Stimulated activated CD4-positive, alpha-beta T cell treated with anti-CD3 and anti-CD28 coated beads, Interleukin-1b, Interleukin-23, amount 100 ng/mL, for 1 hour (primary cell): ENCODE measurements around the gene SETD2.

Experiments used
- DNase-seq, 2 donors: peaks; one replicate each; pipeline ENCODE4 v3.0.0-alpha.2; 2020; ENCODE audit warnings: low read depth in 2 of 2

The SETD2 gene

DNA sequence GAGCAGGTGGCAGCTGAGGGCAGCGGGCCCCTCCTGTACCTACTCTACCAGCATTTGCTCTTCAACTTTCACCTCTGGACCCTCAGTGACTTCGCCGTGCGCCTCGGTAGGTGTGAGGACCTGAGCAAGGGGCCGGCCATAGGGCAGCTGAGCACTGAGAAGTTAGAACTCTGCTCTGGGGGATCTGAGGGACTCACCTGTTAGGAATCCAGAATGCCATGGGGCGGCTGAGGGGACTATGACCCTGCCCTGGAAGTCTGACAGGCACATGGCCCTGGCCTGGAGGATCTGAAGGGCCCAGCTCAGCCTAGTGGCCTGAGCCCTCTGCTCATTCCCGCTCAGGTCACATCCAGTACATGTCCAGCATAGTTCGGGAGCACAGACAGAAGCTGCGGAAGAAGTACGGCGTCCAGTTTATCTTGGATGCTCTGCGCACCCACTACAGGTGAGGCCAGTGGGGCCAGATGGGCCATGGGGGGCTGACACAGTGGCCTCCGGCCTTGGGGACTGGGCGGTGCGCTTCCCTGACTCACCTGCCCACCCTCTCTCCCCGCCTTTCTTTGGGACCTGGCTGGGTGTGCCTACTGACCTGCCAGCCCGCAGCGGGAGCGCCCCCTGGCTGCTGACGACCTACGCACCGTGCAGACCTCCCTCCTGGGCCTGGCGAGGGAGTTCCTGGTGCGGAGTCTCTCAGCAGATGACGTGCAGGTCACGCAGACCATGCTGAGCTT lies 165.6 kb downstream of the SETD2 start:
- peak; percentile 50 to 57 for DNase-seq

DNA sequence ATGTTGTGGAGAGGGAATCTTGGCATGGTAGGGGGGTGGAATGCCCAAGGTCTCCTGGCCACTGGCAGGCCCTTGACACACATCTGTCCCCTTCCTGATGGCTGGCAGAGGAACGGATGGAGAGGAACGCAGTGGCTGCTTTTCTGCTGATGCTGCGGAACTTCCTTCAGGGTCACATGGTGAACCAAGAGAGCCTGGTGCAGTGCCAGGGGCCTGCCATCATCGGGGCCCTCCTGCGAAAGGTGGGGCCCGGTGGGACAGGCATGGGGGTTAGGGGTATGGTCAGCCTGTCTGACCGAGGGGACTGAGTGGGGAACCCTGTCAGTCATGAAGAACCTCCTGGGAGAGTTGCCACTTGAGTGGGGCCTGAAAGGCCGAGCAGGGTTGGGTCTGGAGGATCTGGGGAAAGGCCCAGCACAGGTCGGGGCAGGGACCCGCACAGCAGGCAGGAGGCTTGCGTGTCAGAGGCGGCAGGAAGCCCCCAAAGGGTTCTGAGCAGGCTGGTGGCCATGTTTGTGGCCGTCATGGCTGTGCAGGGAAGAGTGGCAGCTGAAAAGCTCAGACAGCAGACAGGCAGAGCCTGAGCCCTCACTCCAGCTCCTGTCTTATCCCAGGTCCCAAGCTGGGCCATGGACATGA lies 166.3 kb downstream of the SETD2 start:
- DNase-seq, result no peak

GRCh38 chr3:46996689-46997452 lies 167.0 kb downstream of the SETD2 start:
- DNase-seq, result no peak

DNA sequence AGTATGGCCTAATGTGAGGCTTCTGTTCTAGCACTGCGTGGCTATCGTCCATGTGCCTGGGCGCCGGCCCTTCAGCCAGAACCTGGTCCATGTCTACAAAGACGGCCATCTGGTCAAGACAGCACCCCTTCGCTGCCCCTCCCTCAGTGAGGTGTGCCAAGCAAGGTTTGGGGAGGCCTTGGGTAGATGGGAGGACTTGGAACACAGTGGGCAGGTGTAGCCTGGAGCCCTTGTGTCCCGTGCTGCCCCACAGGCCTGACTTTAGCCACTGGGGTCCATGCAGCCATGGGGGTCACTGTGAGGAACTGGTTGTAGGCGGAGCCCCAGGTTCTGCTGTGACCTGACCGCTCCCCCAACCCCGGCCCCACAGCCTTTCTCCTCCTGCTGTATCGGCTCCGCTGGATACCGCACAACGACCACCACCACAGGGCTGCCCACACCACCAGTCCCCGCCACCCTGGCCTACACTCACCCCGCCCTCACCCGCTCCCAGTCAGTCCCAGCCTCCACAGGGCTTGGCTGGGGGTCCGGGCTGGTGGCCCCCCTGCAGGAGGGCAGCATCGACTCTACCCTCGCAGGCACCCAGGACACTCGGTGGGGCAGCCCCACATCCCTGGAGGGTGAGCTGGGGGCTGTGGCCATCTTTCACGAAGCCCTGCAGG lies 167.9 kb downstream of the SETD2 start:
- no peak for DNase-seq

GRCh38 chr3:46994801-46995731 lies 168.8 kb downstream of the SETD2 start:
- DNase-seq, result no peak

DNA sequence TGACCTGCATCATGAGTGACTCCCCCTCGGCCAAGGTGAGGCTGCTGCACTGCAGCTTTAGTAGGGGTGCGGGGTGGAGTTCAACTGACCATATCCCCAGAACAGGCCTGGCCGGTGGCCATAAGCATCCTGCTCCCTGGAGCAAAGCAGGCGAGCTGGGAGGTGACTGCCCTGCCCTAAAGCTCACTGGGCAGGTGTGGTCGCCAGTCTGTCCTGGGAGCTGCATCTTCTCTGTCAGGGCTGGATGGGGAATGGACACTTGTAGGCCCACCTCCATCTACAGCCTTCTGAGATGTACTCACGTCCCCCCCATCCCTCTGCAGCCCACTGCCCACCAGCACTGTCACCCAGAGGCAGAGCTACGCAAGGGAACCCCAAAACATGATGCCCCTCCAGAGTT lies 169.9 kb downstream of the SETD2 start:
- no peak for DNase-seq

GRCh38 chr3:46993292-46993691 lies 170.6 kb downstream of the SETD2 start:
- DNase-seq, result no peak

GRCh38 chr3:46992231-46992630 lies 171.7 kb downstream of the SETD2 start:
- no peak for DNase-seq

GRCh38 chr3:46991406-46992165 lies 172.3 kb downstream of the SETD2 start:
- no peak for DNase-seq

DNA sequence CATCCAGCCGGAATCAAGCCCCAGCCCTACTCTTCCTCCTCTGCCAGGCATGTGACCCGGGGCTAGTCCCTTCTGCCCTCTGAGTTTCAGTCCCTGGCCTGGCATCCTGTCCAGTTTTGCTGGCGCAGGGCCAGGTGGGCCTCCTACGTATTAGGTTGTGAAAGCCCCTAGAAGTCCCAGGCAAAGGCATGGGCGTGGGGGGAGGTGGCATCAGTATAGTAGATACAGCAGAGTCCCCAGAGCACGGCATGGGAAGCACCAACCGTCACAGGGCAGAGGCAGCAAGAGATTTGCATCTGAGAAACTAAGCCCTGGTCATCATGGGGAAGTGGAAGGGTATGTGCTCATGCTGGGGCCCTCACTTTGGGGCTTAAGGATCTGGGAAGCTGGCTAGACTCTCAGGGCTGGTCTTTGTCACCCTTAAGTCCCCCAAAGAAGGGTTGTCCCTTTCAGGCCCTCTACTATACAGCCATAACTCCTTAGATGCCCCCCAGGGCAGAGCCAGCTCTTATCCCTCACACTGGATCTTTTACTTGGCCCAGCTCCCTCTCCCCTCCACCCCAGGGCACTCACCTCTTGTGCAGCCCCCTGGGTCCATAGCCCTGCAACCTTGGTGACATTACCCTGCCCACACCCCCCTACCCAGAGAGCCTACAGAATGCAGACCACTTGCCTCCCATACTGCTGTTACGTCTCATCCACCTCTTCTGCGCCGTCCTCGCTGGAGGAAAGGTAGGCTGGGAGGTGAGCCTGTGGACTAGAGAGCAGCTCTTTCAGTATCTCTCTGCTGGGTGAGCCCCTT lies 173.1 kb downstream of the SETD2 start:
- no peak for DNase-seq

- DNase-seq, result no peak
These were observed 174.6 kb downstream of the SETD2 start for GRCh38 chr3:46989146-46989810.

DNA sequence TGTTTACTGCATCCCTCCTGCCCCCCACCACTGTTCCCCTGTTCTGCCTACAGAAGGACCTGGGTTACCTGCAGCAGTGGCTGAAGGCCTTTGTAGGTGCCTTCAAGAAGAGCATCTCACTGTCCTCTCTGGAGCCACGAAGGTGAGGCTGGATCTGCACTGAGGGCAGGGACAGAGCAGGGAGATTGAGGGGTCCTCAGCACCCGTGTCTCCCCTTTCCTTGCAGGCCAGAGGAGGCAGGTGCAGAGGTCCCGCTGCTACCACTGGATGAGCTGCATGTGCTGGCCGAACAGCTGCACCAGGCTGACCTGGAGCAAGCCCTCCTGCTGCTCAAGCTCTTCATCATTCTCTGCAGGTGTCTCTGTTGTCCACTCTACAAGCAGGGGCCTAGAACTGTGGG lies 175.3 kb downstream of the SETD2 start:
- DNase-seq, result no peak

- peak; percentile 52 to 75 for DNase-seq
These were observed 176.0 kb downstream of the SETD2 start for GRCh38 chr3:46987743-46988401.

- no peak for DNase-seq
These were observed 176.6 kb downstream of the SETD2 start for GRCh38 chr3:46987319-46987742.

- DNase-seq, result no peak
These were observed 177.1 kb downstream of the SETD2 start for GRCh38 chr3:46986782-46987310.

DNA sequence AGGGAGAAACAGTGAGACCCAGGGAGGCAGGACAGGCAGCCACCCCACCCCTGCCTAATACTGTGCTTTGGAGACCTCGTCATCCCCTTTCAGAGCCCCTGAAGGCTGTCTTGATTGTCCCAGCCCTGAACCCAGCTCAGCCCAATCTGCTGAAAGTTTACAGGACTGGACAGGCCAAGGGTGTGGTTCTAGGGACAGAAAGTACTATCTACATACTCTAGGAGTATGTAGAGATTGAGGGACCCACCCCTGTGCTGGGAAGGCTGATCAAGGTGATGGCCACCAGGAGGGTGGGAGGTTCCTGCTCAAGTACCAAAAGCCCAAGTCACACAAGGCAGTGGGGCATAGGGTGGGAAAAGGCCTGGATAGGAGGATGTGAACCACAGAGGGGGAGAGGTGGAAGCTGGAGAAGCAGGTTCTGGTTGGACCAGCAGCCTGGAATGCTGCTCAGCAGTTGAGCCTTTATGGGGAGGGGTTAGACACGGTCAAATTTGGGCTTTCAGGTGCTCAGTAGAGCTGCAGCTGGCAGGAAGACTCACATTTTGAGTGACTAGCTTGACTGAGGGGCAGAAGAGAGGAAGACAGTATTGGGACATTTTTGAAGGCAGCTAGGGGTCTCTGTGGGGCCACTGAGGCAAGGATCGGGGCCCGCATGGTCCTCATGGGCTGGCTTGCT lies 177.7 kb downstream of the SETD2 start:
- DNase-seq, result no peak

GRCh38 chr3:46985588-46985987 lies 178.3 kb downstream of the SETD2 start:
- DNase-seq, result no peak
